Stimulated activated memory B cell treated with anti-CD40 and anti-IgM and Interleukin-4, amounts not matched to agents 10 μg/mL and 1 μg/mL and 100 μg/mL, for 72 hours (primary cell): ENCODE data around the gene MBD3L1.

ENCODE experiments used
- ATAC-seq: fragments of 150-1000 bp; cut with Tn5 transposase; 2 replicates; pipeline ENCODE4 v1.10.0; 2021
- H3K27ac Mint-ChIP-seq: one replicate; pipeline ENCODE4 v1.8.0; 2022; ENCODE audit warnings: mild to moderate bottlenecking, mixed read lengths
- H3K27me3 Mint-ChIP-seq: one replicate; pipeline ENCODE4 v1.8.0; 2022; ENCODE audit warnings: mixed read lengths
- H3K36me3 Mint-ChIP-seq: one replicate; pipeline ENCODE4 v1.8.0; 2022; ENCODE audit warnings: mixed read lengths
- H3K4me1 Mint-ChIP-seq: one replicate; pipeline ENCODE4 v1.8.0; 2022; ENCODE audit warnings: mixed read lengths
- H3K4me3 Mint-ChIP-seq: one replicate; pipeline ENCODE4 v1.8.0; 2022; ENCODE audit warnings: mild to moderate bottlenecking, moderate library complexity, mixed read lengths
- H3K9me3 Mint-ChIP-seq: one replicate; pipeline ENCODE4 v1.8.0; 2022; ENCODE audit warnings: mixed read lengths

MBD3L1 gene

GRCh38 chr19:8846819-8847218 lies 14.6 kb downstream of the MBD3L1 start:
- H3K27me3 Mint-ChIP-seq, result peaks cover 24% of the 10 kb centered on the region
- H3K27ac Mint-ChIP-seq, result no peak overlapping the region
- H3K4me1 Mint-ChIP-seq, result no peaks in the 10 kb centered on the region
- H3K36me3 Mint-ChIP-seq, result peaks cover 6% of the 10 kb centered on the region
- no peak overlapping the region for H3K4me3 Mint-ChIP-seq
- H3K9me3 Mint-ChIP-seq, result peaks cover 22% of the 10 kb centered on the region
- no peak for ATAC-seq

- Mint-ChIP-seq H3K36me3 (peaks cover 6% of the 10 kb centered on the region), H3K4me1 (no peaks in the 10 kb centered on the region), H3K9me3 (peaks cover 22% of the 10 kb centered on the region), H3K27ac (no peak overlapping the region), H3K4me3 (no peak overlapping the region), H3K27me3 (peaks cover 12% of the 10 kb centered on the region)
- no peak for ATAC-seq
Observed at GRCh38 chr19:8849232-8849631, 17.1 kb downstream of the MBD3L1 start.

GRCh38 chr19:8850488-8850887 lies 18.3 kb downstream of the MBD3L1 start:
- peaks cover 22% of the 10 kb centered on the region for H3K9me3 Mint-ChIP-seq
- peaks cover 6% of the 10 kb centered on the region for H3K36me3 Mint-ChIP-seq
- peaks cover 12% of the 10 kb centered on the region for H3K27me3 Mint-ChIP-seq
- no peak for ATAC-seq
- no peak overlapping the region for H3K27ac Mint-ChIP-seq
- H3K4me3 Mint-ChIP-seq, result no peak overlapping the region
- H3K4me1 Mint-ChIP-seq, result no peaks in the 10 kb centered on the region

- Mint-ChIP-seq H3K36me3 (no peaks in the 10 kb centered on the region), H3K9me3 (peaks cover 6% of the 10 kb centered on the region), H3K4me3 (no peak overlapping the region), H3K27me3 (peaks cover 10% of the 10 kb centered on the region), H3K27ac (no peak overlapping the region), H3K4me1 (no peaks in the 10 kb centered on the region)
- no peak for ATAC-seq
Observed at GRCh38 chr19:8858260-8858659, 26.1 kb downstream of the MBD3L1 start.

GRCh38 chr19:8866344-8866743 lies 34.2 kb downstream of the MBD3L1 start:
- Mint-ChIP-seq H3K36me3 (no peaks in the 10 kb centered on the region), H3K27me3 (peaks cover 10% of the 10 kb centered on the region), H3K4me3 (no peak overlapping the region), H3K9me3 (peaks cover 3% of the 10 kb centered on the region), H3K27ac (no peak overlapping the region), H3K4me1 (no peaks in the 10 kb centered on the region)
- ATAC-seq, result no peak

GRCh38 chr19:8877854-8878705 lies 45.9 kb downstream of the MBD3L1 start:
- no peak for ATAC-seq
- H3K27me3 Mint-ChIP-seq, result peaks cover 9% of the 10 kb centered on the region
- H3K36me3 Mint-ChIP-seq, result peaks cover 6% of the 10 kb centered on the region
- no peaks in the 10 kb centered on the region for H3K4me1 Mint-ChIP-seq
- H3K4me3 Mint-ChIP-seq, result no peak overlapping the region
- peaks cover 24% of the 10 kb centered on the region for H3K9me3 Mint-ChIP-seq
- no peak overlapping the region for H3K27ac Mint-ChIP-seq

- Mint-ChIP-seq H3K27ac (no peak overlapping the region), H3K4me1 (no peaks in the 10 kb centered on the region), H3K27me3 (peaks cover 9% of the 10 kb centered on the region), H3K9me3 (peaks cover 19% of the 10 kb centered on the region), H3K4me3 (no peak overlapping the region), H3K36me3 (peaks cover 6% of the 10 kb centered on the region)
- ATAC-seq, result no peak
Observed at GRCh38 chr19:8880868-8881488, 48.8 kb downstream of the MBD3L1 start.

- H3K27me3 Mint-ChIP-seq, result peaks cover 9% of the 10 kb centered on the region
- H3K4me1 Mint-ChIP-seq, result no peaks in the 10 kb centered on the region
- peaks cover 19% of the 10 kb centered on the region for H3K9me3 Mint-ChIP-seq
- ATAC-seq, result no peak
- no peak overlapping the region for H3K4me3 Mint-ChIP-seq
- H3K27ac Mint-ChIP-seq, result no peak overlapping the region
- peaks cover 6% of the 10 kb centered on the region for H3K36me3 Mint-ChIP-seq
Observed at GRCh38 chr19:8881512-8881911, 49.3 kb downstream of the MBD3L1 start.

- Mint-ChIP-seq H3K27ac (no peak overlapping the region), H3K4me3 (no peak overlapping the region), H3K27me3 (no peaks in the 10 kb centered on the region), H3K9me3 (peaks cover 7% of the 10 kb centered on the region), H3K4me1 (no peaks in the 10 kb centered on the region), H3K36me3 (no peaks in the 10 kb centered on the region)
- ATAC-seq, result no peak
Observed at GRCh38 chr19:8884416-8884815, 52.2 kb downstream of the MBD3L1 start.

- Mint-ChIP-seq H3K27me3 (no peaks in the 10 kb centered on the region), H3K36me3 (no peaks in the 10 kb centered on the region), H3K27ac (no peak overlapping the region), H3K4me1 (no peaks in the 10 kb centered on the region), H3K9me3 (no peaks in the 10 kb centered on the region), H3K4me3 (no peak overlapping the region)
- ATAC-seq, result no peak
Observed at GRCh38 chr19:8887364-8887763, 55.2 kb downstream of the MBD3L1 start.

- H3K36me3 Mint-ChIP-seq, result no peaks in the 10 kb centered on the region
- H3K27me3 Mint-ChIP-seq, result no peaks in the 10 kb centered on the region
- H3K9me3 Mint-ChIP-seq, result no peaks in the 10 kb centered on the region
- no peak overlapping the region for H3K27ac Mint-ChIP-seq
- no peaks in the 10 kb centered on the region for H3K4me1 Mint-ChIP-seq
- ATAC-seq, result no peak
- no peak overlapping the region for H3K4me3 Mint-ChIP-seq
Observed at GRCh38 chr19:8890260-8890659, 58.1 kb downstream of the MBD3L1 start.
